Activated CD4-positive, alpha-beta T cell treated with anti-CD3 and anti-CD28 coated beads for 48 hours (primary cell): ENCODE results near the gene SEC61A1.

Experiments
- DNase-seq: peaks from one replicate; pipeline ENCODE4 v3.0.0-alpha.2; 2020

SEC61A1 gene

DNA sequence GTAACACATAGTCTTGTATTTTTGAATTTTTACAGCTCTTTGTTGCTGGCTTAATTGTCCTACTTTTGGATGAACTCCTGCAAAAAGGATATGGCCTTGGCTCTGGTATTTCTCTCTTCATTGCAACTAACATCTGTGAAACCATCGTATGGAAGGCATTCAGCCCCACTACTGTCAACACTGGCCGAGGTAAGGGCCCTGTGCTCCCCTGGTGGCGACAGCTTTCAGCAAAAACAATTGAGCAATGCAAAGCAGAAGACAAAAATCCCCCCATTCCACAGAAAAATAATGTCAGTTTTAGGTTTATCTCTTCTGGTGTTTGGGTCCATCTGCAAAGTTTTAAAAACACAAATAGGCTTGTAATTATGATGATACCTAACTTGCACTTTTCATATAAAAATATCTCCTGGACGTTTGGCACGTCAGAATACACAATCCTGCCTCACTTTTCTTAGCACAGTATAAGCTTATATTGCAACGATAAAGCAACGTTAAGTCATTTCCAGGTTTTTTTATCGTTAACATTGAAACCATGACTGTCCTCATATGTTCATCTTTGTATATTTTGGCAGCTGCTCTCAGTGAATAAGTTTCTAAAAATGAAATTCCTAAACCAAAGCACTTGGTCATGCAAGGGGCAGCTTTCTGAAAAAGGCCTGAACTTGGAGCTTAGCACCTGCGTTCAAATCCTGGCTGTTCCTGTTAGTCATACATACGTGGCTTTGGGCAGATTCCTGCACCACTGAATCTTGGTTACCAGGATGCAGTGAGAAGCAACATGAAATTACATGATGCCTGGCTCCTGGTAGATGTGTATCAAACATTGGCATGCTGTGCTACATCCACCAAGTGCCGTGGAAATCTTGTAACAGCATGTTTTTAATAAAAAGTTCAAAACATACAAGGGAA is 8.5 kb downstream of the SEC61A1 start:
- DNase-seq: no peak

DNA sequence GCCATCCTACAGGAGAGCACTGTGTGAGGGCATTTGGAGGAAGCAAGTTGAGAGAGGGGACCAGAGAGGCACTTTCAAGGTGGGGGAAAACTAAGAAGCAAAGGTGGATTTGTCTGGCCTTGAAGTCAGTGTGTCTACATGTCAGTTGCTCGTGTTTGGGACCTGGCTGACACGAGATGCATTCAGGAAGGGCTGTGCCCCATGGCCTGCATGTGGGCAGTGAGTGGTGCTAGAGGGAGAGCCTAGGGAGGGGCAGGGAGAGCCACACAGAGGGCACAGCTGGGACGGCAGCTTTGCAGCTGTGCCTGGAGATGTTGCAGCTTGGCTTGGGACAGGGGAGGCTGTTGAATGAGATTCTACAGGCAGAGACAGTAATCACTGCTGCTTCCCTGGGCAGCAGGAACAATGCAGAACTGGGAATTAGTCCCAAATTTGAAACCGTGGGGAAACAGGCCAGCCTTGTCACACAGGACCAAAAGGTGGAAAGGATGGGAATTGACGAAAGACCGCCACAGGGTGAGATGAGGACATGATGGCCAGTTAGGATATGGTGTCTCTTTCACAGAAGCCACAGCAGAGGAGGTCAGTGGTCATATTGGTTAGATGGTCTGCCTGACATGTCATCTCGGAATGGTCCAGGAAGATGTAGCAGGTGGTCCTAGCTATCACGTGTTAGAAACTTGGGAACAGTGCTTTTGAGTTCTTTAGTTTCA is 10.0 kb downstream of the SEC61A1 start:
- DNase-seq: no peak

DNA sequence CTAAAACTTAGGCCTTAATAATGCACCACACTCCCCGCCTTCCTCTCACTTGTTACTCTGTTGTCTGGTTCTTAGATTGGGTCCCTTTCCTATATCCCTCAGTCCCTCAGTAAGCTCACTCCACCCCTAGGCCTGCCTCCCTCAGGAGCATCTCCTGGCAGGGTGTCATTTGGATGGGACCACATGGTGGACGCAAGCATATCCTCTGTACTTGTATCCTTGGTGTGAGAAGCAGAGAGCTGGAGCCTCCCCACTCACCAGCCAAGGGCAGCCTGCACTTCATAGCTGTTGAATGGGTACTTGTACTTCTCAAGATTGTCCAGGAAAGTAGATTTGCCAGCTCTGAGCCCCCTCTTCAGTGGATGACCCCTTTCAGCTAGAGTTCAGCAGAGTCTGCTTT is 11.6 kb downstream of the SEC61A1 start:
- no peak for DNase-seq

DNA sequence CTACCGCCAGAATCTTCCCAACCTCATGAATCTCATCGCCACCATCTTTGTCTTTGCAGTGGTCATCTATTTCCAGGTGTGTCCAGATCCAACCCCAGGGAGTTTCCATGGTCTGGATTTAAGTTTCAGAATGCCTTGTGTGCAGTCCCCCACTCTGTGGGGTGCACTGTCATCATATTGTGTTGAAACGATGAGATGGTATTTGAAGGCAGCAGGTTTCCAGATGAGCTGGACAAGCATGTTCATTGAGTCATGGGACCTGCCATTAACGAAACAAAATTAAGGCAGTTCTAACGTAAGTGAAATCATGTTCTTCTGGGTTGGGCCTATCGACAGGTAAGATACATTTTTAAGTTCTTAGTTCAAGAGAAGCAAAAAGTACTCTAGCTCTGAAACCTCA is 12.7 kb downstream of the SEC61A1 start:
- DNase-seq: no peak

DNA sequence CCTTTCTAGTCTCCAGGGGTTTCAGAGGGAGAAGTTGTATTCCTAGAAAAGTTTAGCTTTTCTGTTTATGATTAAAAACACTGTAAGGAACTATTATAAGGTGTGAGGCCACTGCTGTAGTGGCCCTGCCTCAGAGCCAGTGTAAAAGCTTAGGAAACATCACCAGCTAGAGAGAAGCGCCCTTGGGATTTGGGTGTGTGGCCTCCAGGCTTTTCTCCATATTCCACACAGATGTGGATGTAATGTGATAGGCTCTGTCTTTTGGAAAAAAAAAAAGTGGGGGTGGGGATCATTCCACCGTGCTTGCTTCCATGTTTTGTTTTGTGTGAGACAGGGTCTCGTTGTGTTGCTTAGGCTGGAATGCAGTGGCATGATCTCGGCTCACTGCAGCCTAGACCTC is 13.9 kb downstream of the SEC61A1 start:
- DNase-seq: no peak

DNA sequence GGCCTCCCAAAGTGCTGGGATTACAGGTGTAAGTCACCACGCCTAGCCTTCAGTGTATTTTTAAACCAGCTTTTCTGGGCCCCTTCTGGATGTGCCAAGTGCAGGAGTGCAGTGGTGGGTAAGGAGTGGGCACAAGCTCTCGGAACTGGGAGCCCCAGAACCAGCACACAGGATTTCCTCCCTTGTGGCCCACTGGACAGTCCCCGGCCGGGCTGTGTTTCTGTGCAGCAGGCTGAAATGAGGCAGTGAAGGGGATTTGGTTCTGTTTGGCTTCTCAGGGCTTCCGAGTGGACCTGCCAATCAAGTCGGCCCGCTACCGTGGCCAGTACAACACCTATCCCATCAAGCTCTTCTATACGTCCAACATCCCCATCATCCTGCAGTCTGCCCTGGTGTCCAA is 14.4 kb downstream of the SEC61A1 start:
- no peak for DNase-seq

DNA sequence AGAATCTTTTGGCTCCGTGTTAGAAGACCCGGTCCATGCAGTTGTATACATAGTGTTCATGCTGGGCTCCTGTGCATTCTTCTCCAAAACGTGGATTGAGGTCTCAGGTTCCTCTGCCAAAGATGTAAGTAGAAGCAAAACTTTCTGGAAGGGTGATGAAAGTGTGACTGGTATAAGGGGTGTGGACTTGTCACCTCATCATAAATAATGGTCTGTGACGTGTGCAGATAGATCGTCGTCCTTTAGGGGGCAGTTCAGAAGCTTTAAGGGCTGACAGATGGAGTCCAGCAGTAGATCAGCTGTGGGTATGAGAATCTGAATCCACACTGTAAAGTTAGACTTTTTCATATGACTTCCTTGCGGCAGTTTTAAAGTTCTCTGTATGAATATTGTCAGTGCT is 15.3 kb downstream of the SEC61A1 start:
- no peak for DNase-seq

DNA sequence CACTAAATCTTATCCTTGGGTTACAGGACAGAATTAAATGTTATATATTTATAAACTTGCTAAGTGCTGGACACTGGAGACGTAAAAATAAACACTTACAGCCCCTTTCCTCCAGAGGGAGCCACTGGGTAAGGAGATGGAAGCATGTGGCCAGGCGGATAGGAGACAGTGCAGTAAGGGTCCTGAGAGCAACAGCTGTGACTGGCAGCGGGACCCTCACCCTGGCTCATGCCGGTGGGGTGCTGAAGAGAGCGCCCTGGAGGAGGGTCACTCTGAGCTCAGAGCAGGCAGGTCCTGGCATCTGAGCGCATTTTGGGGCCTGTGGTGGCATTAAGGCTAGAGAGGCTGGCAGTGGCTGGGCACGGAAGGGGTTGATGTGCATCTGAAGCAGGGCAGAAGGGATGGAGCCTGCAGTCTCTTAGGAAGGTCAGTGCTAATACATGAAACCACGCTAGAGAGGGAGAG is 16.0 kb downstream of the SEC61A1 start:
- DNase-seq: peak; percentile 36

DNA sequence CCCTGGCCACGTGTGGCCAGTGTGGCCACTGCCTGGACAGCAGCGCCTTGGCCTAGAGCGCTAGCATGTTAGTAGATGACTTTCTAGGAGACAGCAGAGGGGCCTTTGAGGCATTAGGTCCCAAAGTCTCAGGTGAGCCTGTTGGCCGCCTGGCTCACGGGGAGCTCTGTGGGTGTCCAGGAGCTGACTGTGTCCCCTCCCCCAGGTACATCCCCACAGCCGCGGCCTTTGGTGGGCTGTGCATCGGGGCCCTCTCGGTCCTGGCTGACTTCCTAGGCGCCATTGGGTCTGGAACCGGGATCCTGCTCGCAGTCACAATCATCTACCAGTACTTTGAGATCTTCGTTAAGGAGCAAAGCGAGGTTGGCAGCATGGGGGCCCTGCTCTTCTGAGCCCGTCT is 17.0 kb downstream of the SEC61A1 start:
- no peak for DNase-seq

DNA sequence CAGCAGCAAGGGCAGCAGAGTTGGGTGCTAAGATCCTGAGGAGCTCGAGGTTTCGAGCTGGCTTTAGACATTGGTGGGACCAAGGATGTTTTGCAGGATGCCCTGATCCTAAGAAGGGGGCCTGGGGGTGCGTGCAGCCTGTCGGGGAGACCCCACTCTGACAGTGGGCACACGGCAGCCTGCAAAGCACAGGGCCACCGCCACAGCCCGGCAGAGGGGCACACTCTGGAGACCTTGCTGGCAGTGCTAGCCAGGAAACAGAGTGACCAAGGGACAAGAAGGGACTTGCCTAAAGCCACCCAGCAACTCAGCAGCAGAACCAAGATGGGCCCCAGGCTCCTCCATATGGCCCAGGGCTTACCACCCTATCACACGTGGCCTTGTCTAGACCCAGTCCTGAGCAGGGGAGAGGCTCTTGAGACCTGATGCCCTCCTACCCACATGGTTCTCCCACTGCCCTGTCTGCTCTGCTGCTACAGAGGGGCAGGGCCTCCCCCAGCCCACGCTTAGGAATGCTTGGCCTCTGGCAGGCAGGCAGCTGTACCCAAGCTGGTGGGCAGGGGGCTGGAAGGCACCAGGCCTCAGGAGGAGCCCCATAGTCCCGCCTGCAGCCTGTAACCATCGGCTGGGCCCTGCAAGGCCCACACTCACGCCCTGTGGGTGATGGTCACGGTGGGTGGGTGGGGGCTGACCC is 18.8 kb downstream of the SEC61A1 start:
- DNase-seq: no peak

DNA sequence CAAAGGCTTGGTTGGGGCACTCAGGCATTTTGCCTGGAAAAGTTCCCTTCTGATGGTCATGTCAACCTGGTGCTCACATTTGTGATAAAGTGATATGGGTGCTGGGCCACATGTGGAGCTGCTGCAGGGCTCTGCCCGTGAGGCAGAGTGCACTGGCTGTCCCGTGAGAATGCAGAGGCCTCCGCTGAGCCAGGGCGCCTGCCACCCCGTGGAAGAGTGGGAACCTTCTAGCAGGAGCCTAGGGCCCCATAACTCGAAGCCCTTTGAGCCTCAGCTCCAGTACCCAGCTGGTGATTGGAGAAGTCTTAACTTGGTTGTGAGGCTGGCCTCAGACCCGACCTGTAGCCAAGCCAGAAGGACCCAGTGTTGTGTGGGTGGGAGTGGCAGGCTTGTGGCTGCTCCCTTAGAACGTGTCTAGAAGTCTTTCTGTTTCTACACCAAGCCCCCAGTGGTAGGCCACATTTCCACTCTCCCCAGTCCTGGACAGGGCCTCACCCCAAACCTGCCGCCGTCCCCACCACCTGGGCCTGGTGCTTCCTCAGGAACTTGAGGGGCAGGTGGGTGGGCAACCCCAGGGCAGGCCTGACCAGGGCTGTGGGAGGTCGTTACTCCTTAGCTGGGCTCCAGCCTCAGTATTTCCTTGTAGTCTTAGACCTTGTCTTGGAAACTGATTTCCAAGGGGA is 19.7 kb downstream of the SEC61A1 start:
- DNase-seq: no peak

DNA sequence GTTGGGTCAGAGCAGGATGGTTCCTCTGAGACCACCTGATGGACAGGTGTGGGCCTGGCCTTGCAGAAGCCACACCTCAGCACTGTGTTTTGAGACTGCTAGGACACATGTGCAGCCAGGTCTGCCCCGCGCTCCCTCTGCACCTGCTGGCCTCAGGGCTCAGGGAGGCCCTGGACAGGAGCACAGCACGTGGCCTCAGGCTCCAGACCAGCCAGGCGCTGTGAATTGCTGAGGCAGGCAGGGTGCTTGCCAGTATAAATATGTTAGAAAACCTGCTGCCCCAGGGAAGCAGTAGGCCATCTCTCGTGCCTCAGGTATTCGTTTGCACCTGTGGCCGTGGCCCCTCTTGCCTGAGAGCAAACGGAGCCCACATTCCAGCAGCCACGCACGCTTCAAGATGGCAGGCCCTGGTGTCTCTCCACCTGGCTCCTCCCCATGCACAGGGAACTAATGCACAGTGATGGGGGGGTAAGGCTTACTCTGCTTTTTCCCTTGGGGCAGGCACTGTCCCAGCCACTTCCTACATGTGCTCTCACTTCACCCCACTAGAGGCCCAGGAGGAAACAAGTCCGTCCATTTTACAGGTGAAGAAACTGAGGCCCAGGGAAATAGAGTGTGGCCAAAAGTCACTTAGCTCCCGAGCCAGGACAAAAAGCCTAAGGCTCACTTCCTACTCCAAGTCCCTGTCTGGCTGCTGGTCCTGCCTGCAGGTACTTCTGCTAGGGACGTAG is 20.4 kb downstream of the SEC61A1 start:
- DNase-seq: no peak

DNA sequence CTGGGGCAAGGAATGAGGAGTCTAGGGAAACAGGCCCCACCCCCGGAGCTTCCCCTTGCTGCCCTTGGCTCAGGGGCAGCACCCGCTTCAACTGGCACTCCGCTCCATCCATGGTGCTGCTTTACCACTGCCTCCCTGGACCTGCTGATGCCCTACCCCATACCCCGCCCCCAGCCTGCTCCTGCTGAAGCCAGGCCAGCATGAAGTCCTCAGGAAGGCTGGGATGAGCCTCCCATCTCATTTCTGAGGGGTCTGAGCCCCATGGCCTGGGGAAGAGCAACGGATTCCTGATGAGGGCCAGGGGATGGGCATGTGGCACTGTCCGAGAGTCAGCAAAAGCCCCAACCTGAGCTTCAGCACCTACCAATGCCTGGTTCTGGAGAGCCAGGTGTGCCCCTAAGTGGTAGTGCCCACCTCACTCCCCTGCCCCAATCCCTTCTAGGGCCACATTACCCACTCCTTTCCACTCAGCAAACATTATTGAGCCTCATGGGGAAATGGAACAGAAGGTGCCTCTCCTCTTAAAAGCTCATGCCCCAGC is 21.0 kb downstream of the SEC61A1 start:
- DNase-seq: no peak

DNA sequence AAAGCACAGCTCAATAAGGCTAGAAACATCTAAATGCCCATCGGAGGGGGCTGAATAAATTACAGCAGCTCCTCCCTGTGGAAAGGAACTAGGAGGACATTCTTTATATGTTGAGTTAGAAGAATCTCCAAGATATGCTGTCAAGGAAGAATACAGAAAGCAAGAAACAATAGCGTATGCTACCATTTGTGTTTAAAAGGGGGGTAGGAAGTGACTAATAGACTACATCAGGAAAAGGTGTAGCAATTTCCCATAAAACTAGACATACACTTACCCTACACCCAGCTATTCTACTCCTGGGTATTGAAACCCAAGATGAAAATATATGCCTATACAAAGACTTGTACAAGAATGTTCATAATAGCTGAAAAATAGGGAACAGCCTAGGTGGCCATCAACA is 21.6 kb downstream of the SEC61A1 start:
- DNase-seq: no peak

DNA sequence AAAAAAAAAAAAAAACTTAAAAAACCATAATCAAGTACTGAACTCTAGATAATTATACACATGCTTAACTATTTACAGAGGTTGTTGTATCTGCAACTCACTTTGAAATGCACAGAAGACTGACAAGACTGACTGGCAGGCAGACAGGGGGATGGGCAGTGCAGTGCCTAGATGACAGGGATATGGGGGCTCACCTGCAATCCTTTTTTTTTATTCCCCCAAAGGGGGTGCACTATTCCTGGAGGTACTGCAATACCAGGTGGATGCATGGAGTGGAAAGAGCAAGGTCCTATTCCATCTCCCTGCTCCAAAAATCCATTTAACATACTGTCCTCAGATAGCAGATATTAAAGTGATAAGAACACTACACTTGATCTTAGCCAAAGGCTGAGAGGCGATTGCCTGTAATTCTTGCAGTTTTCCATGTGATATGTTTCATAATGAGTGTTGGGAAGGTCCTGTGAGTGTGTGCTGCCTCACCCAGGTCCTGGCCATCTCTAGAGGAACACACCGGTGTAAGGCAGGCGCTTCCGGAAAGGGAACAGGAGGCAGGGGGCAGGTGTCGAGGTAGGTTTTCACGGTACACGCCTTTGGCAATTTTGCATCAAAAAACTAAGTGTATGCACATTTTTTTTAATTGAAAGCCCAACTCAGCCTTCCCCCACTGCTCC is 22.7 kb downstream of the SEC61A1 start:
- no peak for DNase-seq

DNA sequence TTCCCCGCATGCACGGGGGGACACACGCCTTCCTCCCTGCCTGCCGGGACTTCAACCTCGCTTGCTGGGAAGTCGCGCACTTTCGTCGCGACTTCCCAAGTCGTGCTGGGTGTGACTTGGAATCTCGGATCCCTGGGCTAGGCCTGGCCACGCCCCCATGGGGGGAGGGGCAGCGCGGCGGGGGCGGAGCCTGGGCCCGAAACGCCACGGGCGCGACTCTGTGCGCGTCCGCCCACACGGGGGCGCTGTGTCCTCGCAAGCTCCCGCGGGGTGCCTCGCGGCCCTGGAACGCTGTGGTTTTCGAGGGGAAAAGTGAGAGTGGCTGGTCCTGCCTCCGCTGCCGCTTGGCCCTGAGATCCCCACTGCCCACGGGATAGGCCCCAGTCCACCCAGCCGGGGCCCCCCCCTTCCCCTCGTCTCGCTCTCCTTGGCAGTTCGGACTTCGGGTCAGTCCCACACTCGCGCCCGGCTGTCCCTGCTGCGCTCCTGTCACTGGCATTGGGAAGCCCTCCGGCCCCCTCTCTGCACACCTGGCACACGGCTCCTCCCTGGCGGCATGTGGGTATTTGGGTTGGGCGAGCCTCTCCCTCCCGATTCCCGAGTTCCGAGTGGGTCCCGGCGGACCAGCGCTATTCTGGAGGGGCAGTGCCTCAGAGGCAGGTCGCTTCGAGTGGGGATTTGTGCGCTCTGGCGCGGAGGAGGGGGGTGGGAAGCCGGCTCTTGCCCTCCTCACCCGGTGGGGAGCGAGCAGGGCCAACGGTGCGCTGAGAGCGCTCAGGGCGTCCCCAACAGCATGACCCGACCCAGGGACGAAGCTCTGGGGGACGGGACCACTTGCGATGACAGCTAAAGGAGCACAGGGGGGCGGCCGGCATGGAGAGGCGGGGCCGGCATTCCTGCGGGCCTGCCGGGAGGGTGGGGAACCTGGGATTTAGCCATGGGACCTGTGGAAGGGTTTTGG is 23.6 kb downstream of the SEC61A1 start:
- DNase-seq: peak; percentile 88

DNA sequence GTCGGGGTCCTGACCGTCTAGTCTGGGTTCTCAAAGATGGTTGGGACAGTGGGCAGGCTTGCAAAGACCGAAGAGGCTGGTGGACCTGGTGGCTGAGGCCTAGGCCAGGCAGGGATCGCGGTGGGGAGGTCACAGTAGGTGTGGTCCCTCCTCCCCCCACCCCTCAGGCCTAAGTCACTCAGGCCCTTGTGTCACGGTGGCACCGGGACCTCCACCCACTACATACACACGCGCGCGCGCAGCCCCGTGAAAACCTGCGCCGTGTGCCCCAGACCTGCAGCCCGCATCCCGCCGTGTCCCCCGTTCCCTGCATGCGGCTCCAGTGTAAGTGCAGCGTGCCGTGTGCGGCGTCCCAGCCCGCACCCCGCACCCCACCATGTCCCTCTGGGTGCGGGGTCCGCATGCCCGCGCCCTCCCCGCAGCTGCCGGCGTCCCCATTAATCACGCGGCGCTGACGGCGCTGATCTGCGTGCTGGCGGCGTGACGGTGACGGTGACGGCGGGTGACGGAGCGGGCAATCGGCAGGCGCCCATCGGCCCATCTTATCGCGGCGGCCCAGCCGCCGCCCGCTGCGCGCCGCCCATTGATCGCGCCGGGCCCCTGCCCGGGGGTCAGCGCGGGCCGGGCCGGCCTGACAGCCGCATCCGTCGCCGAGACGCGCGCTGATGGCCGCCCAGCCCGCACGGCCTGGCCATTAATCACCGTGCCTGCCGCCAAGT is 24.4 kb downstream of the SEC61A1 start:
- peak; percentile 58 for DNase-seq

DNA sequence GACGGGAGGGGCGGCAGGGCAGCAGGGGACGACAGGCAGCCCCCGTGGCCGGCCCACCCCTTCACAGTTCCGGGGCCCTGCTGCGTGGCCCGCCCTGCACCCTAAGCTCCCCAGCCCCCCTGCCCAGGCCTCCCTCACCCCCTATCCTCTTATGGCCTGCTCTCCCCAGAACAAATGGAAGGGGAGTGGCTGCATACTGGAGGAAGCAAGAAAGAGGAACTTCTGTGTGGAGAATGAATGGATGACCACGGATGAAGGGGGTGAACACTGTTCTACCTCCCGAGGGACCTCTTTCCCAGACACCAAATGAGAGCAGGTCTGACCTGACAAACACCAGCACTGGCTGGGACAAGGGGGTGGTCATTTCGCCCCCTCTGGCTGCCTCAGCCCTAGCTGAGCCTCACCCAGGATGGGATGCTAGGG is 25.0 kb downstream of the SEC61A1 start:
- DNase-seq: no peak

DNA sequence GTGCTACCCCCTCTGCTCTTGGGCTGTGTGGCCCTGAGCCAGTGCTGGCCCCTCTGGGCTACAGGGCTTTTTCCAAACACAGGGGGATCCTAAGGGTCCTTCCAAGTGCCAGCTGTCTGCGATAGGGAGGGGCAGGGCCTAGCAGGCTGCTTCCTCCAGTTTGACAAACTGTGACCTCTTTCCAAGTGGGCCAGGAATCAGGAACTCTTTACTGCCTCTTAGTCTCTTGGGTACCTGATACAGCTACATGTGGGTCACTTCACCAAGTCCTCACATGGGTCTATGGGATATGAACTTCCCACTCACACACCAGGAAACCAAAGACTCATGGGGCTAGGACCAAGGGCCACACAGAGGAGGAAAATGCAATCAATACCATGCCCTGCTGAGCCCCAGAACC is 25.4 kb downstream of the SEC61A1 start:
- DNase-seq: no peak
